Measurements from ENCODE around the gene RNF157.
"Not testable (repeated sequence)": the region's sequence is repeated elsewhere in the genome, so short reads cannot be mapped to it uniquely, and the experiment has no call there.

RNF157 gene

GRCh38 chr17:76254275-76254674, 14.0 kb upstream of the RNF157 start:
- peak; percentile 4 for DNase-seq (ENCODE audit: low spot score)

DNA sequence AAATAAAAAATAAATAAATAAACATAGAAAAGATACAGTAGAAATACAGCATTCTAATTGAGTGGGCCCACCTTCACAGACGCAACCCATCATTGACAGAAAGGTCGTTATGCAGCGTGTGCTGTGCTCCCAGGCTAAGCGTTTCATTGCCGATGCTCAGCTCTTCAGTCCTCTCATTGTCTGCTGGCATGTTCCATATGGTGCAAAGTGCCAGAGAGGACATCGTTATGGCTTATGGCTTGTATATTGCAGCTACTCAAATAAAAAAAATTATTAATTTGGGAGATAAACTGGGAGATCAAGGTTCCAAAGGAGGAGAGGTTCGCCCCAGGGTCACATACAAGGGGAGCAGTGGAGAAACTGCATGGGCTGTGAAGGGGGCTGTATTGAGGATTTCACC, 13.5 kb upstream of the RNF157 start:
- DNase-seq (ENCODE audit: low spot score), result peak; percentile 26

GRCh38 chr17:76252967-76253766, 12.9 kb upstream of the RNF157 start:
- DNase-seq (ENCODE audit: low spot score), result peak; percentile 20

DNA sequence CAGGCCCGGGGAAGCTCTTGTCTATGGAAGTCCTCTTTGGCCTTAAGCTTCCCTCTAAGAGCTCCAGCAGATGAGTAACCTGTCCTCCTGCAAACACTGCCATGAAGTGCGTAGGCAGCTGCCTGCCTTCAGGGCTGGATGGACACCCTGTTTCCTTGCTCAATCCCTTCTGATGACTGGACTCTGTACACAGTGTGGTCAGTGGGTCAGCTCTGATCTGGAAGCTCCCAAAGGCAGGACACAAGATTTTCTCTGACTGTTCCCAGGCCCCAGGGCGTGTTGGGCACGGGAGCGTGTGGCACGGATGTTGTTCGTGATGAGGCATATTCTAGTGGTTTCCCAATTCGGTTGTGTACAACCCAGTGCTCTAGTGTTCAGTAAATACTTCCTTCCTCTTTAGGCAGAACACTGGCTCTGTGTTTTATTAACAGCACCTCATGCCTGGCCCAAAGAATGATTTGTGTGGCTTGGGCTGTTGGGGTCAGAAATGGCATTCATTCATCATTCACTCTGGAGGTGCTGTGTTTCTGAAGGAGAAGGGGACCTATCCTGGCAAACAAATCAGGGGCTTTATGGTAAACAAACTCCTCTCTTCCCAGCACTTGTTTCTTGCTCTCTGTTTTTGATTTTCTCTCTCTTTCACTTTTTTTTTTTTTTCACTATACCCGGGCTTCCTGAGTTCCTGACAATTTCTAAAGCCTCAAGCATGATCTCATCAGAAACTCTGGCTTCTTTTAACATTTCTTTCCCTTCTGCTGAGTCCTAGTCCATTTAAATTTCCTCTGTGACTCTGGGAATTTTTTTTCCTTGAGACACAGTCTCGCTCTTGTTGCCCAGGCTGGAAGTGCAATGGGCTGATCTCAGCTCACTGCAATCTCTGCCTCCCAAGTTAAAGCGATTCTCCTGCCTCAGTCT, 12.0 kb upstream of the RNF157 start:
- DNase-seq (ENCODE audit: low spot score), result no peak

DNA sequence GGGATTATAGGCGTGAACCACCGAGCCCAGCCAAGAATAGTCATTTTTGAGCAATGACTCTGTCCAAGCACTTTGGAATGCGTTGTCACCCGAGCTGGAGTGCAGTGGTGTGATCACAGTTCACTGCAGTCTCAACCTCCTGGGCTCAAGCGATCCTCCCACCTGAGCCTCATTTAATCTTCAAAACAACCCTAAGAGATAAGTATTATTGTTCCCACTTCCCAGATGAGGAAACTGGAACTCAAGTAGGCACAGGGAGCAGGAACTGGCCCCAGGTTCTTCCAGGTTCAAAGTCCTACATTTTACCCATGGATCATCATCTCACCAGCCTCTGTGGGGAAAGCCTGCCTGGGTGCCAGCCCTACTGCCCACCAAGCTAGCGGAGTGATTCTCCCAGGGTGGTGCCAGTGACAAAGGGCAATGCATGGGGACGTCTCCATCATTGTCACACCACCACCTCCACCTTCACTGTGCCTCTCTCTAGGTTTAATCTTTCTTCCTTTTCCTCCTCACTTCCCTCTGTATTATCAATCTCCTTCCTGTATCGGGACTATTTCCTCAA, 11.3 kb upstream of the RNF157 start:
- DNase-seq (ENCODE audit: low spot score), result no peak

GRCh38 chr17:76250141-76250540, 9.8 kb upstream of the RNF157 start:
- DNase-seq (ENCODE audit: low spot score), result no peak

DNA sequence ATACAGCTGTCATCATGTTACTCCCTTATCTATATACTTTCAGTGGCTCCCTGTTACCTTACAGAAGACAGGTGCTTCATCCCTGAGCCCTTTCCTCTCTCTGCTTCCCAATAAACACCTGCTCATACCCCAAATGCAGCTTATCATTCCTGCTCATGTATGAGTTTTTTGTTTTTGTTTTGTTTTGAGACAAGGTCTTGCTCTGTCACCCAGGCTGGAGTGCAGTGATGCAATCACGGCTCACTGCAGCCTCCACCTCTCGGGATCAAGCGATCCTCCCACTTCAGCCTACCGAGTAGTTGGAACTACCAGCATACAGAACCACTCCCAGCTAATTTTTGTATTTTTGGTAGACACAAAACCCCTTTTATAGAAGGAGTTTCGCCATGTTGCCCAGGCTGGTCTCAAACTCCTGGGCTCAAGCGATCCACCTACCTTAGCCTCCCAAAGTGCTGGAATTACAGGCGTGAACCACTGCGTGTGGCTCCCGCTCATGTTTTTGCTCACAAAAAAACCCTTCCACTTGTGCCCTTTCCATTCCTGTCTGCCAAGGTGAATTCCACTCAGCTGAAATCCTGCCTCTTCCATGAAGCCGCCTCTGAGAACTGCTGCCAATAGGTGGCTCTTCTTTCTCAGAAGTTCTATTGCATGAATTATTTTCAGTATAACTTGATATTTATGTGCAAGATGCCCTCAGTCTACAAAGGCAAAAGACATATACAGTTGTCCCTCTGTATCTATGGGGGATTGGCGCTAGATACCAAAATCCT, 7.9 kb upstream of the RNF157 start:
- no peak for DNase-seq (ENCODE audit: low spot score)

DNA sequence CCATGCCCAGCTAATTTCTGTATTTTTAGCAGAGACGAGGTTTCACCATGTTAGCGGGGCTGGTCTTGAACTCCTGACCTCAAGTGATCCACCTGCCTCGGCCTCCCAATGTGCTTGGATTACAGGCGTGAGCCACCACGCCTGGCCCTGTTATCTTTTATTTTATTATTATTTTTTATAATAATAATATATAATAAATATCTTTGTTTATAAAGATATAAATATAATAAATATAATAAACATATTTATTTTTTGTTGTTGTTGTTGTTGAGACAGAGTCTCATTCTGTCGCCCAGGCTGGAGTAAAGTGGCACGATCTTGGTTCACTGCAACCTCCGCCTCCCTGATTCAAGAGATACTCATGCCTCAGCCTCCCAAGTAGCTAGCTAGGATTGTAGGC, 7.0 kb upstream of the RNF157 start:
- no peak for DNase-seq (ENCODE audit: low spot score)

GRCh38 chr17:76246080-76247066, 6.1 kb upstream of the RNF157 start:
- no peak for DNase-seq (ENCODE audit: low spot score)

- DNase-seq (ENCODE audit: low spot score), result not testable (repeated sequence)
Observed at GRCh38 chr17:76244721-76245120, 4.4 kb upstream of the RNF157 start.

DNA sequence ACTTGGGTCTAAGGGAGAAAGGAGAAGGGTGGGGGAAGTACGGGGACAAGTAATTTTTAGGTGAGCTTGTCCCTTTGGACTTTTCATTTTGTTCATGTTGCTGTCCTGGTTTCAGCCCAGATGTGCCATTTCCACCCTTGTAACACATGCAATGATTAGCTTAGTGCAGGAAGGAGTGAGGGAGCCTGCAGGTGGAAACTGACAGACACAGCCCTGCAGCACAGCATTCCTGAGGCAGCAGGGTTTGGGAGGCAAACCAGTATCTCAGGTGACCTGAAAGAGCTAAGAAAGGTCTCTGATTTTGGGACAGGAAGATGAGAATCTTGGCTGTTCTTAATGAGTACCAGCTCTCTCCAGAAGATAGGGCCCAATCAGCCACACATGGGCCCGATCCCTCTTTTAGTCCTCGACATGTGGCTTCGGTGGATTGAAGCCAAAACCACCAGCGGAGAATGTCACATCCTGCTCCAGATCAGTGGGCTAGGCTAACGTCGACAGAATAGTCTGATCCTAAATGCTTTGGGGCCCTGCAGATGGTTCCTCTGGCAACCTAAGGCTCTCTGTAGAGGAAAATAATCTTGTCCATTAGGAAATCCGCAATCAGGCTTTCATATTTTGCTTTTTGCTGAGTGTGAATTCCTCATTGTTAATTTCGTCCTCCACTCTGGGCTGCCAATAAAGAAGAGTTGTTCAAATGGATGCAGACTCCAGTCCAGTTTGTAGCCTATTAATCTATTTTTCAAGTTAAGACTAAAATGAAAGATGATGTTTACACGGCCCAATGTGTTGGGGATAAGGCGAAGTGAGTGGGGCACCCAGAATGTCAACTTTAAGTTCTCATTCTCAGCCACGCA, 3.8 kb upstream of the RNF157 start:
- no peak for DNase-seq (ENCODE audit: low spot score)

DNA sequence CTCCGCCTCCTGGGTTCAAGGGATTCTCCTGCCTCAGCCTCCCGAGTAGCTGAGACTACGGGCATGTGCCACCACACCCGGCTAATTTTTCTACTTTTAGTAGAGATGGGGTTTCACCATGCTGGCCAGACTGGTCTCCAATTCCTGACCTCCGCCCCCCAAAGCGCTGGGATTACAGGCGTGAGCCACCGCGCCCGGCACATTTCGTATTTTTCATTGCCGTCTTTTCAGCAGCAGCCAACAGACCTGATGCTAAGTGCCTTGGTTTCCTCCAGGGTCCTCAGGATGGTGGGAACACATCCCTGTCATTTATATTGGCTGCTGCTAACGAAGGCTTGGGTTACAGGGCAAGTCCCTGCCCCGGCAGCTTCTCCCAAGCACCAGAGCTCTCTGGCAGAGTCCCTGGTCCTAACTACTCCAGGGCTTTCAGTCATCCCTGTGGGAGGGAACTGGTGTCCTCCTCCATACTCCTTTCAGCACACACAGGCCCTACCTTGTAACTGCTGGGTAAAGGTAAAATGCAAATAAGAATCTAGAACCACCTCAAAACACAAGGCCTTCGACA, 1.5 kb upstream of the RNF157 start:
- DNase-seq (ENCODE audit: low spot score), result no peak

GRCh38 chr17:76241204-76241538, 878 bp upstream of the RNF157 start:
- DNase-seq (ENCODE audit: low spot score), result no peak

GRCh38 chr17:76239538-76240274, 587 bp downstream of the RNF157 start:
- no peak for DNase-seq (ENCODE audit: low spot score)

DNA sequence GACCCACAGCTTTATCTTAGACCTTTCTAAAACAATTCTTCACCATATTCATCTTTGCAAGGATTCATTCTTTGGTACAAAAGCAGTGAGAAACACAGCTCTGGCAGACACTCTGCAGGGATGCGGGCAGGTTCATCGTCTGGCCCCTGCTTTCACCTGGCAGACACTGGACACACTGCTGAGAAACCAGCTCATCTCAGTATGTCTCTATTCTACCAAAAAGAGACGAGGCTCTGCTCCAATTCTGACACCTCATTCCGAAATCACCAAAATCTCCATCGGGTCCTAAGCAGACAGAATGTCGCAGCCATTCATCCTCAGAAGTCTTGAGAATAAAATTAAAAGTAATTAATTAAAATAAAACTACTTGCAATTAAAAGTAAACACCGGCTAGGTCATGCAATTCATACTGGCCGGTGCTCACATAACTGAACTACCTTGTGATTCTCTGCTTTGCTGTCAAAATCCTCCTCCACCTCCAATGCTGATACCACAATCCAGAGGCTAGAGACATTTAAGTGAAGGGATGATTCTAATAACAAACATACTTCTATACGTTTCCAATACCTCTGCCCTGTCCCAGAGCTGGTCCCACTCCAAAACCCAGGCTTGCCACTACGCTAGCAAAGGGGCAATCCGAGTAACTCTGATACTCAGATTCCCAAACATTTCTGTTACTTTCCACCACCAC, 1.3 kb downstream of the RNF157 start:
- DNase-seq (ENCODE audit: low spot score), result no peak

DNA sequence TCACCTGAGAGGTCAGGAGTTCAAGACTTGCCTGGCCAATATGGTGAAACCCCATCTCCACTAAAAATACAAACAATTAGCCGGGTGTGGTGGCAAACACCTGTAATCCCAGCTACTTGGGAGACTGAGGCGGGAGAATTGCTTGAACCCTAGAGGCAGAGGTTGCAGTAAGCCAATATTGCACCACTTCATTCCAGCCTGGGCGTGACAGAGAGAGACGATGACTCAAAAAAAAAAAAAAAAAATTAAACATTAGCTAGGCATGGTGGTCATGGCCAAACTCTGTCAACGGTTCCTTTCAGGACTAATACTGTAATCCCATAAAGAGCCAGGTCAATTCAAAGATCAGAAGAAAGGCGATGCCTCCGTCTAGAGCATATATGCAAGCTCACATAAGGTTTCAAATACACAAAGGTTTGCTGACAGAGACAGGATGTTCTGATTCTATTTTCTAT, 2.4 kb downstream of the RNF157 start:
- no peak for DNase-seq (ENCODE audit: low spot score)

DNA sequence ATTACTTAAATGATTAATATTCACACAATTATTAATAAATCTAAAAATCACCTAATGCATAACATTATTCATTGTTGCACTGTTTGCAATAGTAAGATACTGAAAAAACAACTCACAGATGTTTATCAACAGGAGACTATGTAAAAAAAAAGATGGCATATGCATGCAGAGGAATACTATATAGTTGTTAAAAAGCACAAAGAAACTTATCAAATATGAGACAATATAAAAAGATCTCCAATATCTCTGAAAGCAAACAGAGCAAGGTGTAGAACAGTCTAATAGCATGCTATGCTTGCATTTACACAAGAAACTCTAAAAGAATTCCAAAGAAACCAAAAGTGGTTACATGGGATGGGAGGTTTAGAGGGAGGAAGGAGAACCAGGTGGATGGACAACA, 3.7 kb downstream of the RNF157 start:
- DNase-seq (ENCODE audit: low spot score), result no peak

DNA sequence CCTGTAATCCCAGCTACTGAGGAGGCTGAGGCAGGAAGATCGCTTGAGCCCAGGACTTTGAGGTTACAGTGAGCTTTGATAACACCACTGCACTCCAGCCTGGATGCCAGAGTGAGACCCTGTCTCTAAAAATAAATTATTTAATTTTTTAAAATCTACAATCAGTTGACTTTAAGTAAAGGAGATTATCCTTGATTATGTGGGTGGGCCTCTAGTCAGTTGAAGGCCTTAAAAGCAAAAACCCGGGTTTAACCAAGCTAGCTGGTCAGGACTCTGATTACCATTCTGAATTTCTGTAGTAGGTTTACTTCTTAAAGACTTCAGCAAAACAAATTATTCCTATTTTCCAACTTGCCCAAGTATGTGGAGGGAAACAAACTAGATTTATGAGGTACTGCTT, 4.4 kb downstream of the RNF157 start:
- DNase-seq (ENCODE audit: low spot score), result no peak
